Putamen (tissue), 1 donor: ENCODE measurements around the gene RGS6.

Source experiments
- DNase-seq: peaks from one replicate; pipeline ENCODE4 v3.0.0-alpha.2; 2016; ENCODE audit warnings: low spot score

Gene RGS6

DNA sequence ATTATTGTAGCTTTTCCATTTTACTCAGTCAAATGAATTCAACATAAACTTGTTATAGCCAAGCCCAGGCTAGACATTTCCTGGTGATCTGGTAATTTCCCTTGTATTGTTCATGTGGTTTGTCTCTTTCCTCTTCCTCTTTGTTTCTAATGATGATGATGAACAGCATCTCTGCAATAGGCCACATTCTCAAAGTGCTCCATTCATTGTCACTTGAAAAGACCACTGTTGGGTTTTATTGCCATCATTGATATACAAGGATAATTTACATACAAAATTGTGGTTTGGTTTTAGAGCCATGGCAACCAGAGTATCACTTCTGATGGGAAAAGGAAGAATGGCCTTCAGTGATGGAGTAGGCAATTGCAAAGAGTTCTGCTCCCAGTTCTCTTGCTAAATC is 379.3 kb downstream of the RGS6 start:
- DNase-seq: no peak

DNA sequence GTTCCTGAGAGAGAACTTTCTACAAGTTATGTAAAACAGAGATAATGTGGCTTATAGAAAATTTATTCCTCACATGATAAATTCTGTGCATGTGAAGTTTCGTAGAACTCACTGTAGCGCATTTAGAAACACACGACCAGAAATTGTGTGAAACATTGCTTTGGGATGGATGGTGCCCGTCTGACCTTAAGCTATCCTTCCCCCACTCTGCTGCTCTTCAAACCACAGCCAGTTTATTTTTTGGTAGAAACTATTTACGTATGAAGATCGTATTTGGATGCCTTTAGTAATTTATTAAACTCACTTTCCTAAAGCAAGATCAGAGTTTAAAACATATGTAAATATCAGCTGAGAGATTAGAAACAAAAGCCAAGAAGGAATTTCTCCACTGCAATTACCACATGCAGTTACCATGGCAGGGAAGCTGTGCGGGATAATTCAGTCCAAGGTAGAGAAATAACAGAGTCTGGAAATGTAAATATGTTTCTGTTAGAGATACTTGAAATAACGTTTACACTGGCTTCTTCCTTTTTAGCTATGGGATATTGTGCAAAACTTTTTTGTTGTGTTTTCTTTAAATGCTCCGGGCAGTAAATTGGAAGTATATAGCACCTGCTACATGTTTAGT is 382.7 kb downstream of the RGS6 start:
- no peak for DNase-seq

DNA sequence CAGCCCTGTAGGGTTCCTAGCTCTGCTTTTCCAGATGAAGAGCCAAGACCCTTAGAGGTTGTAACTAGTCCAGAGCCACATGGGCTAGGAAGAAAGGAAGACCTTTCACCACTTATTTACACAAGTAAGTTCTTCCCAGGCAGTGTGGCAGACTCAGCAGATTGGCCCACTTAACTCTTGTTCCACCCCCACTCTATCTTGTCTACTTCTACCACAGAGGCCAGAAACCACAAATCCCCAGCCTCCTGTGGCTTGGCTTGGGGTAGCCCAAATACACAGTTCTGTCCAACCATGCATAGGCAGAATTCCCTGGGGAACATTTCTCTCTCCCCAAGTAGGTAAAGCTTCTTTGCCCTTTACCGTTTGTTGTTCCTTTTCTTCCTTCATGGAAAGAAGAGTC is 383.5 kb downstream of the RGS6 start:
- no peak for DNase-seq

DNA sequence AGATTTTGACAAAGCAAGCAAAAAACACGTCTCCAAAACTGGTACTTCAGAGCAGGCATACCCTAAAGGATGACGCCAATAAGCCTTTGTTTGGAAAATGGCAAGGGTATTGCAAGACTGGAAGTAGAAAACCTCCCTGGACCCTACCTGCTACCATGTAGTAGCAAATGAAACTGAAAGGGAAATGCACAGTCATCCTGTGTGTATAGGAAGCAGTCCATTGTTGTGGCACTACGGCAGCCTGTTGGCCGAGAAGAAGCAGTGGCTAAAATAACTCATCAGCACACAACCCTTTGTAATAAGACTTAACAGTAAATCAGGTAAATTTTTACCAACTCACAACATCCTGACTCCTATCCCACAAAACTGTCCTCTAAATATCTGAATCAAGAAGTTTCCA is 386.4 kb downstream of the RGS6 start:
- no peak for DNase-seq

DNA sequence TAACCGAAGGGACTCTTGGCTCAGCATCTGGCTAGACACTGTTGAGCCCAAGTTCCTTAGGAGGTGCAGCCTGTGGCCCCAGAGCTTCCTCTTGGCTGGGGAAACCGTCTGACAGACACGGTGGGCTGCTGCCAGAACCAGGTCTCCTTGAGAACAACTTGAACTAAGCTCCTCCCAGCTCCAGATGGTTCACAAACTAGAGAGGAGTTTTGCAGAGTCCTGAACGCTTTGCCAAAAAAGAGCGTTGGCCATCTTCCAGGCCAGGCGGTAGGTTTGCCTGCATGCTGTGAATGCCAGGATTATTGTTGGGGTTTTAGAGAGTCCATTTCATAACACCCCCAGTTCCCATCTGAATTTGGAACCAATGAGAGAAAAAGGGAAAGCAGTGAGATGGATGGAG is 399.8 kb downstream of the RGS6 start:
- no peak for DNase-seq

DNA sequence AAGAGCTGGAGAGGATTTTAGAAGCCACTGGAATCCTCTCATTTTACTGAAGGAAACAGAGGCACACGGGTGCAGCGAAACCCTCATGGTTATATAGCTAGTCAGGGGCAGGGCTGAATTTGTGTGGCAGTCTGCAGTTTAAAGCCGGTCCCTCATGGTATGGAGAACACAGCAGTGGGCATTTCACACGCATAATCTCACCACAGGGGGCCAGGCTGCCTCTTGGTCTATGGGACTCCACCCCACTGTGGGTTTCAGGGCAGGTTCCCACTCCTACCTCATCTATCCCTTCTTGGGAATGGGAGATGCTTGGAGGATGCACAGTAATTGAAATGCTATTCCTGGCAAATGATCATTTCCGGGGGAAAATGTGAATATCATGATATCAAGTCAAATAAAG is 400.6 kb downstream of the RGS6 start:
- DNase-seq: no peak

DNA sequence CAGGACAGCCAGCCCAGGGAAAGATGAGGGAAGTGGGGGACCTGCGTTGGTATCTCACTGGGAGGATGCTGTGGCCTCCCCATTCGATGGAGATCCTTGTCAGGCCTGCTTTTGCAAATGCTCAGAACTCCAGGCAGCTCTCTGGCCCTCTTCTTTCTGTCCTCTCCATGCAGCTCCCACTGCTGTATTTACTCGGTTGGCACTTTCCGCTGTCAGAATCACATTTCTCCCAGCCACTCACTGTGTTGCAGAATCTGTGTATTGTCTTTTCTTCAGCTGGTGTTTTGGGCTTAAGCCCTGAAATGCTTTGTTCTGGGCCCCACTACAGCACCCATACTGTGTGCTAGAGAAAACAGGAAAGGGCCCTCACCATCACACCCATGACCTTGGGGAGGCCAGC is 401.1 kb downstream of the RGS6 start:
- DNase-seq: no peak

DNA sequence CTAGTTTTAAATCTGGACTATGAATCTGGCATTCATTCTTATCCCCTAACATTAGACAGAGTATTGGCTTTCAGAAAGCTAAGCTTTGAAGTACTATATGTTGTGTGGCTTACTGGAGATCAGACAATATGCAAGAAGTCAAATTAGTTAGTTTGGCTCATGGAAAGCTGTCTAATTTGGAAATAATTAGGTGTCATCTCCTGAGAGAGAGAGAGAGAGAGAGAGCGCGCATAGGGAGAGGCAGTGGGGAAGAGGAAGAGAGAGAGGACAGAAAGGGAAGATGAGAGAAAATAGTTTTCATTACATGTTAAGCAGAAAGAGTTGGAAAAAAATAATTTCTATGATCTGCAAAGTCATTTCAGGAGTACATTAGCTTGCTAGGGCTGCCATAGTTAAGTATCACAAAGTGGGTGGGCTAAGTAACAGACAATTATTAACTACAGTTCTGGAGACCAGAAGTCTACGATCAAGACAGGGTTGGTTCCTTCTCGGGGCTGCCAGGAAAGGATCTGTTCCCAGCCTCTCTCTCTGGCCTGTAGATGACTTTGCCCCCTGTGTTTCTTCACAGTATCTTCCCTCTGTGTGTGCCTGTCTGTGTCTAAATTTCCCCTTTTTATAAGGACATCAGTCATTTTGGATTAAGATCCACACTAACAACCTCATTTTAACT is 404.2 kb downstream of the RGS6 start:
- no peak for DNase-seq

DNA sequence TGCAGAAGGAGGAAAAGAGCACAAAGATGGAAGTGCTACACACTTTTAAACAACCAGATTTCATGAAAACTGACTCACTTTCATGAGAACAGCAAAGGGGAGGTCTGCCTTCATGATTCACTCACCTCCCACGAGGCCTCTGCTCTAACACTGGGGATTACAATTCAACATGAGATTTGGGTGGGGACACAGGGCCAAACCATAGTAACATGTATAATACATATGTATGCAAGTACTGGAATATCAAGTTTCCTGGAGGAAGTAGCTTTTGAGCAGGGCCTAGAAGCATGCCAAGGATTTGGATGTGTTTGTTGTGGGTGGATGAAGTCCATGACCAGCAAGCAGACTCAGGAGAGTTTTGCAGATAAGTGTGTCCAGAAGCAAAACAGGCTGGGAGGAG is 409.0 kb downstream of the RGS6 start:
- DNase-seq: no peak

DNA sequence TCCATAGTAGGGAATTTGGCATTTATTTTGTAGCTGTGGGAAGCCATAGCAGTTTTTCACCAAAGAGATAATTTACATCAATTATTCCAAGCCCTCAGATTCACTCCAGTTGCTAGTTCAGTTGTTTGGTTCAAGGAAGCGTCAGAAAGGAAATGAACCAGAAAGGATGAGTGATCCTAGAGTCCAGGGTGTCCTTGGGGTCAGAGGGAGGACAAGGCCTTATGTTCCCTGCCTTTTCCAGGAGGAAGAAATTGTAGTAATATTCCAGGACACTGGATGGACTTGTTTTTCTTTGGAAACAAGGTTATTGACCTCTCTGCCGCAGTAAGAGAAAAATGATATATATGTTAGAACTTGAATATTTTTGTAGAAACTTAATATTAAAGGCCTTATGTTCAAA is 409.5 kb downstream of the RGS6 start:
- DNase-seq: no peak

DNA sequence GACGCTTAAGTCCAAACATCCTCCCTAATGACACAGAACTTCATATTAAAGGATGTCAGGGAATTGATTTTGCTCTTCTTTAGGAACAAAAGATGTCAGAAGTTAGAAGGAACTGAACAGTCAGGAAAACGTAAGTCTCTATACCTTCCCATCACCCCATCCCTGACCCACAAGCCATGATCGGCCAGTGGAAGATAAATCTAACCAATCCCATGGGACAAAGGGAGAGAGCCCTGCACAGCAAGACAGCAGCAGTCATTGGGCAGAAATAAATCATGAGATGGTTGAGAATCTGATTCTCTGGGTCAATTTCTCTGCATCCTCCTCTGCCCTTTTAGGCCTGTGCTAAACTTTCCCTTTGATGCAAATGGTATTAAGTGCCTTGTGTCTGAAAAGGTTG is 414.9 kb downstream of the RGS6 start:
- DNase-seq: no peak

DNA sequence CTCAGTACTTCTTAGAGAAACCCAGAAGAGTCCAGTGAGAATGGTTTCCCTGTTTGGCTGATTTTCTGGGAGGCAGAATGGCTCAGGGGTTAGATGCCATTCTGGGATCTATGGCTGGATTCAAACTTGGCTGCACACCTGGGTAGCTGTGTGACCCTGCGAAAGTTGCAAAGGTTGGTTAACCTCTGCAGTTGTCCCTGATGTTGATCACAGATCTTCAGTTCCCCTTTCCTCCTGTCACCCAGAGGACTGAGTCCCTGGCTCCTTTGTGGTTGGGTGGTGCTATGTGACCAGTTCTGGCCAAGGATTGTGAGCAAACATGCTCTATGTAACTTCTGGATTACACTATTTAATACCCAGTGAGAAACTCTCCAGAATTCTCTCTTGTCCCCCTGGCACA is 418.0 kb downstream of the RGS6 start:
- no peak for DNase-seq

DNA sequence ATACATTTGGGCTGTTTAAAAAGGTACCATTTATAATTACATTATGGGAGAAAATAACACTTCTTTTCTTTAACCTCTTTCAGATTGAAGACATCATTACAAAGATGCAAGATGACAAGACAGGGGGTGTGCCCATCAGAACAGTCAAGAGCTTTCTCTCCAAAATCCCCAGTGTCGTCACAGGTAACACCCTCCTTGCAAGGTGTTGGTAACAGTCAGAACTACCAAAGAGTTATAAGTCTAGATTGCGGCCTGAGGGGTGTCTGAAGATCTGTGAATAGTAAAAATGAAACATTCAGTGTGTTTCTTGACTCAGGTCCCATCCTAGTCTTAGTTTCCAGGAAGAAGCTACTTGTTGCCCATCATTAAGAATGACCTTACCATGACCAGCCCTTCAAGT is 419.8 kb downstream of the RGS6 start:
- DNase-seq: no peak

DNA sequence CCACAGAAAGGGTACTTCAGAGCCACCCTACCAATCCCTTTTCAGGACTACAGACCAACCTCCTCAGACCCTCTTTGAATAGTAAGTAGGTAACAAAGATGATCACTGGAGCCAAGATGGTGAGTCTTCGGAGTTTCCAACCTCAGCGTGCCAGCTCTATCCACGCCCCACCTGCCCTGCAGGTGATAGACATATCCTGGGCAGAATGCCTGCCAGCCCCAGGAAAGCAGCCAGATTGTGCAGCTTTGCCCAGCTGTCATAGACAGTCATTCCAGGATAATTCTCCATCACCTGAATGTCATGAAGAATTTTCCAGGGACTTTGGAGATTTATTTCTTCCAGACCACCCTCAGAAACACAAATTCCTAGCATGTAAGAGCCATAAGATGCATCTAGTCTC is 434.4 kb downstream of the RGS6 start:
- DNase-seq: no peak

DNA sequence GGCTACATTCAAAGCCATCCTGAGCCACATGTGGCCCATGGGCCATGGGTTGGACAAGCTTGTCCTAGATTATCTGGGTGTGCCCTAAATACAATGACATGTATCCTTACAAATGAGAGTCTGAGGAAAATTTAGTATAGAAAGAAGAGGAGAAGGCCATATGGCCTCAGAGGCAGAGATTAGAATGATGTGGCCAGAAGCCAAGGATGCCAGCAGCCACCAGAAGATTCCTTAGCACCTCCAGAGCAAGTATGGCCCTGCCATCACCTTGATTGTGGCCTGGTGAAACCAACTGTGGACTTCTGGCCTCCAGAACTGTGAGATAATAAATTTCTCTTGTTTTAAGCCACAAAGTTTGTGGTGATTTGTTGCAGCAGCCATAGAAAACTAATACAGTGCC is 436.9 kb downstream of the RGS6 start:
- no peak for DNase-seq

DNA sequence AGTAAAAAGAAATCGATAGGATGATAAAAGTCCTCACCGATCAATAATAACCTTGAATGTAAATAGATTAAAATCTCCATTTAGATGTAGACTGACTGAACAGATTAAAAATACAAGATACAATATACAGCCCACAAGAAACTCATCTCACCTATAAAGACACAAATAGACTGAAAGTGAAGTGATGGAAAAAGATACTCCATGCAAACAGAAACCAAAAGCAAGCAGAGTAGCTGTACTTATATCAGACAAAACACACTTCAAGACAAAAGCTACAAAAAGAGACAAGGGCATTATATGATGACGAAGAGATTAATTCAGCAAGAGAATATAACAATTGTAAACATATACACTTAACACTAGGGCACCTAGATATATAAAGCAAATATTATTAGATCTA is 444.8 kb downstream of the RGS6 start:
- DNase-seq: no peak

DNA sequence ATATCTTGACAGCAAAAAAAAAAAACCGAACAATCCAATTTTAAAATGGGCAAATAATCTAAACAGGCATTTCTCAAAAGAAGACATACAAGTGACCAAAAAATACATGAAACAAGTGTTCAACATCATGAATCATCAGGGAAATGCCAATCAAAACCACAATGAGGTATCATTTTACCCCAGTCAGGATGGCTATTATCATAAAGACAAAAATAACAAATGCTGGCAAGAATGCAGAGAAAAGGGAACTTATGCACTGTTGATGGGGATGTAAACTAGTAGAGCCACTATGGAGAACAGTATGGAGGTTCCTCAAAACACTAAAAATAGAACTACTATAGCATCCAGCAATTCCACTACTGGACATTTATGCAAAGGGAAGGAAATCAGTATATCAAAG is 448.2 kb downstream of the RGS6 start:
- no peak for DNase-seq

DNA sequence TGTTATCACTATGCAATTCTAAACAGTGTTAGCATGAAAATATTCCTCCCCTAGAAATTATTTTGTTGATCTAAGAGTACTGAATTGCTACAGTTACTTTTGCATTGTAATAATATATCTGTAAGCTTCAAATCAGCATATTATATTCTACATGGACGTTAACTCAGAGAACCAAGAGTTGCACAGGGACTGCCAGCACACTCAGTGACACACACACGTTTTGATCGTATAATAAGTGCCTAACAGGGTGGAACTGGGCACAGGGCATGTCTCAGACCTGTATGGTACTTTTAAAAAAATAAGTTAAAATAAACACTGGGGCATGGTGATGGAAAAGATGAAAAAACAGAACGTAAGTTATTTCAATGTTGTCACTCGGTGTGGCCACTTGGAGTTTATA is 451.6 kb downstream of the RGS6 start:
- no peak for DNase-seq

DNA sequence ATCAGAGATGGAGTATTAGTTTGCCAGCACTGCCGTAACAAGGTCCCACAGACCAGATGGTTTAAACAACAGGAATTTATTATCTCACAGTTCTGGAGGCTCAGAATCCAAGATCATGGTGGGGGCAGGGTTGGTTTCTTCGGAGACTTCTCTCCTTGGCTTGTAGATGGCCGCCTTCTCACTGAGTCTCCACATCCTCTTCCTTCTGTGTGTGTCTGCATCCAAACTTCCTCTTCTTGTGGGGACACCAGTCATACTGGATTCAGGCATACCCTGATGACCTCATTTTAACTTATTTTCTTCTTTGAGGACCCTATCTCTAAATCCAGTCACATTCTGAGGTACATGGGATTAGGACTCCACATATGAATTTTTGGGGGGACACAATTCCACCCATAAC is 455.5 kb downstream of the RGS6 start:
- no peak for DNase-seq

DNA sequence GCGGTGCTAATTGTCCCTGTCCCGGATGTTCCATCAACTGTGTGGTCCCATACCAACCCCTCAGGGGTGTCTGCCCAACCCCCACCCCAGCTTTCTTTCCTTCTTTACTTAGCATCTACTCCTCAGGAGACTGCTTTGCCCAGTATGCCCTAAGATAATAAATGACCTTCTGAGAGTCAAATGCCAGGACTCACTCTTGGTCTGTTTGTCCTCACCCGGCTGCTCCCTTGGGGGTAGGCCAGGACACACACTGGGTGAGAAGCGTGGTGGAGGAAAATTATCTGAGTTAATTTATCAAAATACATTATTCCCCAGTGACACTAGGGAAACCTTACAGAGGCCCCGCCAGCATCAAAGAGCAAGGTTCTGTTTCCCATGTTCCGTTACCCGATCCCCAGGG is 457.0 kb downstream of the RGS6 start:
- no peak for DNase-seq

DNA sequence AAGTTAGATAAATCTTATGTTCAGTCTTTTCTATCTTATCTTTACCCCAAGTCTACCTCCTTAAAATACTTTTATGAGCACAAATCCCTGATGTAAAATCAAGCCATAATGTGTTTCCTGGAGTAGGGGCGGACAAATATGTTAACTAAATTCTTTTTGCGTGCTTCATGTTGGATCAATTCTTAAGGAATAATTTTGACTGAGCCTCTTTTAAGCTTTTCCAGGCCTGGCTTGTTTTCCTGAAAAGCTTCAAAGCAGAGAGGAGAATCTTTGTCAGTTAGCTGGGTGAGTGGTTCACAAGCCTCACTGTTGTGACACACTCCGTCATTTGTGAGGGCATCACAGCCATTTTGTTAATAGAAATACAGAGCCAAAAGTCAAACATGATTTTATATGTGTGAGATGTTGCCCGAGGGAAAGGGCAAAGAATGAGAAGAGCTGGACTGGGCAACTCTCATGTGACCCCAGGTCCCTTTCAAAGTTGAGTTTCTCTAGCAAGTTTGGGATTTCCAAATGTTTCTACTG is 468.9 kb downstream of the RGS6 start:
- DNase-seq: no peak

DNA sequence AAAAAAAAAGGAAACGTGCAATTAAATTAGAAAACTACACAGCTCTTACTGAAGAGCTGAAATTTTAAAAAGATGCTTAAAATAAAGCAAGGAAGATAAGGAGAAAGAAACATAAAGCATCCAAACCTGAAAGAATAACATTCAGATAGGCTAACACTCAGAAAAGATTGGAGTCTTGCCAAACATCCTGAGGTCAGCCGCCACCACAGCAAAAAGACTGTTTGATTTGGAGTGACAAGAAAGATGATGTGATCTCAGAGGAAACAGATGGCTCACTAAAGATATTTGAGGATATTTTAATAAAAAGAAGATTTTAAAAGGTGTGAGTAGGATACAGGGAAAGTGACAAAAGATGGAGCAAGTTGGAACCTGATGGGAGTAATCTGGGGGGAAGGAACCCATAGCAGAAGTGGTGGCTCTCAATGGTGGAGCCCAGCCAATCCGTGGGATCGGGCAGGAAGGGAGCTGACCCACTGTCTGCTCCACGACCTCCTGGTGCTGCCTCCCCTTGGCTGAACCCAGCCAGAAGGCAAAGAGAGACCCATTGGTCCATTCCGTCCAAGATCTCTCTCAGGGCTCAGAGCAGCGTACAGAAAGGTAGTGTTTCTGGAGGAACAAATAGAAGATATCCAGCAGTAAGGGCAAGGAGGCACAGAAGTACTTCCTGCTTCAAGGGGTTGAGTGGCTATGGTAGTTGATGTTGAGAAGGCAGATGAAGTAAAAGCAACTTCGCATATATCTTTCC is 469.6 kb downstream of the RGS6 start:
- no peak for DNase-seq

DNA sequence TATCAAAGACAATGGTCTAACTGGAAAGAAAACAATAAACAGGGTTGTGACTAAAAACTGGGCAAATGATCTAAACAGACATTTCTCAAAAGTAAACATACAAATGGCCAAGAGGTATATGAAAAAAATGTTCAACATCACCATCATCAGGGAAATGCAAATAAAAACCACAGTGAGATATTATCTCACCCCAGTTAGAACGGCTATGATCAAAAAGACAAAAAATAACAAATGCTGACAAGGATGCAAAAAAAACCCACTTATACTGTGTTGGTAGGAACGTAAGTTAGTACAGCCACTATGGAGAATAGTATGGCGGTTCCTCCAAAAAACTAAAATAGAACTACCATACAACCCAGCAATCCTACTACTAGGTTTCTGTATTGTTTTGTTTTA is 470.1 kb downstream of the RGS6 start:
- DNase-seq: no peak
